ENCODE results near the gene GRM3. TPM values are rescaled to one million over a fixed set of nuclear protein-coding genes. Genes with fewer than 3 reads are reported as not detected.

GRM3 gene
- total RNA-seq, 1 donor from 2014 or later = not detected

DNA sequence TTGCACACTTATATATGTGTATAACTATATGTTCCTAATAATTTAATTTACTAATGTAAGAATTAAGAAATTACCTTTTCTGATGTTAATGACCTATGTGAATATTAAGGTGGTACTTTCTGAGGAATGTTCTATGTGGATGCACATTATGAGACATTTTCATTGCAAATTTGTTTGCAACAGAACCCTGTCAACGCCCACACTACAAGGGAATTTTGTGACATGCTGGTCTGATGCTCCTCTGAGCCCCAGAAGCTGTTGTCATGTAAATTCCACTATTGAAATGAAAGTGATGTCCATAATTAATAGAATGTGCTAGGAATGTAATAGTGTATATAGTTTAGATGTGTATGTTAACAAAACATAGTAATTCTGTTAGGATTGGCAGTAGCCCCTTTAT lies 4.5 kb downstream of the GRM3 start:
- peaks cover 21% of the 10 kb centered on the region for H3K27me3 Mint-ChIP-seq (ENCODE audit: low read depth, unreplicated experiment)
- FAIRE-seq = no peak
- Histone ChIP-seq H3K27me3 (ENCODE audit: insufficient read depth, low read length) (peaks cover 17% of the 10 kb centered on the region), H3K36me3 (ENCODE audit: insufficient read depth, low read length) (no peaks in the 10 kb centered on the region), H3K9me3 (ENCODE audit: insufficient read depth, low read depth, low read length) (no peaks in the 10 kb centered on the region), H4K20me1 (ENCODE audit: insufficient read depth, low read length) (no peaks in the 10 kb centered on the region), H3K79me2 (ENCODE audit: insufficient read depth, low read length) (no peaks in the 10 kb centered on the region), H3K4me2 (ENCODE audit: low read length) (no peak overlapping the region), H3K27ac (ENCODE audit: low read depth, low read length) (no peak overlapping the region), H3K4me1 (ENCODE audit: insufficient read depth, low read length) (peaks cover 6% of the 10 kb centered on the region), H3K4me3 (ENCODE audit: insufficient read depth, low read depth, low read length) (no peak overlapping the region), H2AFZ (ENCODE audit: low read depth, low read length) (no peak overlapping the region), H3K9ac (ENCODE audit: low read length) (no peak overlapping the region)
- H3K4me3 Mint-ChIP-seq (ENCODE audit: unreplicated experiment) = no peak overlapping the region
- no peak for DNase-seq (ENCODE audit: low read depth)
- H3K4me1 Mint-ChIP-seq (ENCODE audit: low read depth, unreplicated experiment) = peaks cover 3% of the 10 kb centered on the region
- no peaks in the 10 kb centered on the region for H3K9me3 Mint-ChIP-seq (ENCODE audit: unreplicated experiment)
- no peak overlapping the region for H3K27ac Mint-ChIP-seq (ENCODE audit: unreplicated experiment)
- H3K36me3 Mint-ChIP-seq (ENCODE audit: low read depth, unreplicated experiment) = no peaks in the 10 kb centered on the region
- TF ChIP-seq EZH2 (IDR thresholded peaks at IDR 0.05; ENCODE audit: insufficient read depth, low read length) = no peak
- TF ChIP-seq, protein P1, sequence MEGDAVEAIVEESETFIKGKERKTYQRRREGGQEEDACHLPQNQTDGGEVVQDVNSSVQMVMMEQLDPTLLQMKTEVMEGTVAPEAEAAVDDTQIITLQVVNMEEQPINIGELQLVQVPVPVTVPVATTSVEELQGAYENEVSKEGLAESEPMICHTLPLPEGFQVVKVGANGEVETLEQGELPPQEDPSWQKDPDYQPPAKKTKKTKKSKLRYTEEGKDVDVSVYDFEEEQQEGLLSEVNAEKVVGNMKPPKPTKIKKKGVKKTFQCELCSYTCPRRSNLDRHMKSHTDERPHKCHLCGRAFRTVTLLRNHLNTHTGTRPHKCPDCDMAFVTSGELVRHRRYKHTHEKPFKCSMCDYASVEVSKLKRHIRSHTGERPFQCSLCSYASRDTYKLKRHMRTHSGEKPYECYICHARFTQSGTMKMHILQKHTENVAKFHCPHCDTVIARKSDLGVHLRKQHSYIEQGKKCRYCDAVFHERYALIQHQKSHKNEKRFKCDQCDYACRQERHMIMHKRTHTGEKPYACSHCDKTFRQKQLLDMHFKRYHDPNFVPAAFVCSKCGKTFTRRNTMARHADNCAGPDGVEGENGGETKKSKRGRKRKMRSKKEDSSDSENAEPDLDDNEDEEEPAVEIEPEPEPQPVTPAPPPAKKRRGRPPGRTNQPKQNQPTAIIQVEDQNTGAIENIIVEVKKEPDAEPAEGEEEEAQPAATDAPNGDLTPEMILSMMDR (IDR thresholded peaks at IDR 0.05; ENCODE audit: insufficient read depth, low read depth, low read length) = no peak

DNA sequence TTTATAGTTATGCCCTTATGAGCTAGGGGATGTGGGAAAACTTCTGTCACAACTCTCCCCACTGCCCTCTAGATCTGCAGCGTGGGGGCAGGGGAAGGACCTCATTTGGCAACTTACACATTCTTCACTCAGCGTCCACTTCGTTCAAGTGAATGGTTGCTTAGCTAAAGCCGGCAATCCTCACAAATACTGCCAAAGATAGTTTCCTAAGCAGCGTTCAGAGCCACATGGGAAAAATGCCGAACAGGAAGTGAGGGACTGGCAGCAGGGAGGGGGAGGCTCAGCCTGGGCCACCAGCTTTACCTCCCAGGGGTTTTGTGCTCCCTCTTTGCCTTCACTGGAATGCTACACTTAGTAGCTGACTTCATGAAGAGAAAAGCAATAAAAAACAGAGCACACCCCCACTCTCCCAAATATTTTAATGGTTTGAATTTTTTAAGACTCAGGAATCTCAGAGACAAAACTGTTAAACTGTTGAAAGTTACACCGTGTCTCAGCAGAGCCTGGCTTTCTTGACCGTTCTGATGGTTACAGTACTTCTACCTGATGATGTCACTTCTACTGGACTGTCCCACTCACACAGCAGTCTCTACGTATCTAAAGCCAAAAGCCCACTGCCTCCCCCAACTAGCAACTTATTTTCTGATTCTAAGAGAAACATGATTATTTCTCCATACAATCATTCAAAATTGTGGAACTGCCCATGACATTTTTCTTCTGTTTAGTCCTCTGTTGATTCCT lies 10.4 kb downstream of the GRM3 start:
- Mint-ChIP-seq H3K27me3 (ENCODE audit: low read depth, unreplicated experiment) (no peaks in the 10 kb centered on the region), H3K4me1 (ENCODE audit: low read depth, unreplicated experiment) (no peaks in the 10 kb centered on the region), H3K36me3 (ENCODE audit: low read depth, unreplicated experiment) (no peaks in the 10 kb centered on the region), H3K27ac (ENCODE audit: unreplicated experiment) (no peak overlapping the region), H3K4me3 (ENCODE audit: unreplicated experiment) (no peak overlapping the region), H3K9me3 (ENCODE audit: unreplicated experiment) (no peaks in the 10 kb centered on the region)
- DNase-seq (ENCODE audit: low read depth) = no peak
- Histone ChIP-seq H3K4me3 (ENCODE audit: insufficient read depth, low read depth, low read length) (no peak overlapping the region), H3K4me1 (ENCODE audit: insufficient read depth, low read length) (no peaks in the 10 kb centered on the region), H2AFZ (ENCODE audit: low read depth, low read length) (peak overlapping the region; percentile 77), H3K36me3 (ENCODE audit: insufficient read depth, low read length) (no peaks in the 10 kb centered on the region), H3K9me3 (ENCODE audit: insufficient read depth, low read depth, low read length) (no peaks in the 10 kb centered on the region), H3K27ac (ENCODE audit: low read depth, low read length) (no peak overlapping the region), H4K20me1 (ENCODE audit: insufficient read depth, low read length) (no peaks in the 10 kb centered on the region), H3K27me3 (ENCODE audit: insufficient read depth, low read length) (no peaks in the 10 kb centered on the region), H3K79me2 (ENCODE audit: insufficient read depth, low read length) (no peaks in the 10 kb centered on the region), H3K9ac (ENCODE audit: low read length) (no peak overlapping the region), H3K4me2 (ENCODE audit: low read length) (peak overlapping the region; percentile 72)
- no peak for TF ChIP-seq EZH2 (IDR thresholded peaks at IDR 0.05; ENCODE audit: insufficient read depth, low read length)
- TF ChIP-seq, protein P1 (IDR thresholded peaks at IDR 0.05; ENCODE audit: insufficient read depth, low read depth, low read length) = no peak
- no peak for FAIRE-seq

DNA sequence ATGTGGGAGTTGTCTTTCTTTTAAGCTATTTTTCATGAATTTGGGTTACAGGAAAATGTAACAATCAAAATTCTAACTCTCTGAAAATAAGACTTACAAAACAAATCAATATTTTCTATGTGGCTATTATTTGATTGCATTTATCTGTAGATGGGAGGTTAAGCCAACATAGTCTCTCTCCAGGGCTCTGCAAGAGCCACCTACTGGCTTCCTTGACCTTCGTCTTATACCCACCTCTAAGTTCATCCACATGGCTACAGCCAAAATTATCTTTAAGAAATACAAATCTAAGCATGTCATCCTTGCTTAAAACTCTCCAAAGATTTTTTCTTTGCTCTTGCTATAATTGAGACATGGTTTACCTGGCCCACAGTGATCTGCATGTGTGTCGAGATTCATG lies 14.2 kb downstream of the GRM3 start:
- no peak overlapping the region for H3K4me3 Mint-ChIP-seq (ENCODE audit: unreplicated experiment)
- no peaks in the 10 kb centered on the region for H3K9me3 ChIP-seq (ENCODE audit: insufficient read depth, low read depth, low read length)
- no peak for TF ChIP-seq EZH2 (IDR thresholded peaks at IDR 0.05; ENCODE audit: insufficient read depth, low read length)
- TF ChIP-seq, protein P1 (IDR thresholded peaks at IDR 0.05; ENCODE audit: insufficient read depth, low read depth, low read length) = no peak
- no peak overlapping the region for H3K4me3 ChIP-seq (ENCODE audit: insufficient read depth, low read depth, low read length)
- H3K36me3 ChIP-seq (ENCODE audit: insufficient read depth, low read length) = no peaks in the 10 kb centered on the region
- H3K27ac ChIP-seq (ENCODE audit: low read depth, low read length) = no peak overlapping the region
- no peak overlapping the region for H2AFZ ChIP-seq (ENCODE audit: low read depth, low read length)
- H3K27me3 Mint-ChIP-seq (ENCODE audit: low read depth, unreplicated experiment) = no peaks in the 10 kb centered on the region
- no peaks in the 10 kb centered on the region for H3K27me3 ChIP-seq (ENCODE audit: insufficient read depth, low read length)
- no peak overlapping the region for H3K9ac ChIP-seq (ENCODE audit: low read length)
- no peak for DNase-seq (ENCODE audit: low read depth)
- H4K20me1 ChIP-seq (ENCODE audit: insufficient read depth, low read length) = no peaks in the 10 kb centered on the region
- FAIRE-seq = no peak
- H3K27ac Mint-ChIP-seq (ENCODE audit: unreplicated experiment) = no peak overlapping the region
- H3K36me3 Mint-ChIP-seq (ENCODE audit: low read depth, unreplicated experiment) = no peaks in the 10 kb centered on the region
- no peak overlapping the region for H3K4me2 ChIP-seq (ENCODE audit: low read length)
- no peaks in the 10 kb centered on the region for H3K9me3 Mint-ChIP-seq (ENCODE audit: unreplicated experiment)
- H3K4me1 Mint-ChIP-seq (ENCODE audit: low read depth, unreplicated experiment) = no peaks in the 10 kb centered on the region
- no peaks in the 10 kb centered on the region for H3K4me1 ChIP-seq (ENCODE audit: insufficient read depth, low read length)
- no peaks in the 10 kb centered on the region for H3K79me2 ChIP-seq (ENCODE audit: insufficient read depth, low read length)
